LNCaP clone FGC (cell line): ENCODE data around the gene MOB3B.

ENCODE experiments used
- DNase-seq: peaks from one replicate; pipeline ENCODE4 v3.0.0-alpha.2; 2011; ENCODE audit warnings: low read depth
- H3K4me3 ChIP-seq: 2 replicates; pipeline ENCODE4 v1.5.1; 2011; ENCODE audit warnings: mild to moderate bottlenecking, low read depth, low read length, control low read depth
- CTCF ChIP-seq: IDR thresholded peaks from 2 replicates; pipeline ENCODE4 v1.5.1; 2012; ENCODE audit warnings: mild to moderate bottlenecking; ENCODE audit not compliant: control insufficient read depth, insufficient read depth; ENCODE audit errors: extremely low read depth

Gene MOB3B

DNA sequence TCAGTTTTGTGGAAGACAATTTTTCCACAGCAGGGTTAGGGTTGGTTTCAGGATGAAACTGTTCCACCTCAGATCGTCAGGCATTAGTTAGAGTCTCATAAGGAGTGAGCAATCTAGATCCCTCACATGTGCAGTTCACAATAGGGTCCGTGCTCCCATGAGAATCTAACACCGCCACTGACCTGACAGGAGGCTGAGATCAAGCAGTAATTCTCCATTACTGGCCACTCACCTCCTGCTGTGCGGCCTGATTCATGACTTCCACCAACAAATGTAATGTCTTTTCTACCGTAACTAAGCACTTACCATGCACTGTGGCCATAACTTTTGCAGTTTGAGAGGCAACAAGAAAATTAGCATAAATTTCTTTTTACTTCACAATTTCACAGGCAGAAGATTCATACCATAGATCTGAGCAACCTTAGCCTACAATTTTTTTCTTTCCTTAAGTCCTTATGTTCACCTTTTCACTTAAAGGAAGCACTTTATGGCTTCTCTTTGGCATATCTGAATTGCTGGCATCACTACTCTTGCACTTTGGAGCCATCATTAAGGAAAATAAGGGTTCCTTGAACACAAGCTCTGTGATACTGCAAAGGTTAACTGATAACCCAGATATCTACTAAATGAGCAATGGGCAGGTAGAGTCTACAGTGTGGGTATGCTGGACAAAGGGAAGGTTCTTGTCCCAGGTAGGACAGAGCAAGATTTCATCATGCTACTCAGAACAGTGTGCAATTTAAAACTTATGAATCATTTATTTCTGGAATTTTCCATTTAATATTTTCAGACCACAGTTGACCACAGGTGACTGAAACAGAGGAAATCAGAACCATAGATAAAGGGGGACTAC lies 88.5 kb downstream of the MOB3B start:
- DNase-seq: no peak
- no peak for TF ChIP-seq CTCF

DNA sequence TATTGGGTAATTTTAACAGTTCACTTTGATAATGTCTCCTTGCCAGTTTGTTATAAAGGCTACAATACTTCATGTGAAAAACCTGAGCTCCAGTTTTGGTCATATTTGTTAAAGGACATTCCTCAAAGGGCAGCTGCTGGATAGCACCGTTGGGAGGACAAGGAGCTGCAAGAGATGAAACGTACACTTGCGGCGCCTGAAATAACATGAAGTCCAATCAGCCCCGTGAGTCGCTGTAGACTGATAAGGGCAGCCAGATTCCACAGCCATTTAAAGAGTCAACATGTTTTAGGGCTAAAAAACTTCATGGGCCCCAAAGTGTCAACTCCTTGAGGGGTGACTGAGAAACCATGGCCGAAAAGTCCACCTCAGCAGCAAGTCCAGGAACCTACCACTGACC lies 91.1 kb downstream of the MOB3B start:
- no peak overlapping the region for H3K4me3 ChIP-seq
- no peak for DNase-seq
- no peak for TF ChIP-seq CTCF

More for the DNA sequence above, 88.5 kb downstream of the MOB3B start:
- no peak overlapping the region for H3K4me3 ChIP-seq

DNA sequence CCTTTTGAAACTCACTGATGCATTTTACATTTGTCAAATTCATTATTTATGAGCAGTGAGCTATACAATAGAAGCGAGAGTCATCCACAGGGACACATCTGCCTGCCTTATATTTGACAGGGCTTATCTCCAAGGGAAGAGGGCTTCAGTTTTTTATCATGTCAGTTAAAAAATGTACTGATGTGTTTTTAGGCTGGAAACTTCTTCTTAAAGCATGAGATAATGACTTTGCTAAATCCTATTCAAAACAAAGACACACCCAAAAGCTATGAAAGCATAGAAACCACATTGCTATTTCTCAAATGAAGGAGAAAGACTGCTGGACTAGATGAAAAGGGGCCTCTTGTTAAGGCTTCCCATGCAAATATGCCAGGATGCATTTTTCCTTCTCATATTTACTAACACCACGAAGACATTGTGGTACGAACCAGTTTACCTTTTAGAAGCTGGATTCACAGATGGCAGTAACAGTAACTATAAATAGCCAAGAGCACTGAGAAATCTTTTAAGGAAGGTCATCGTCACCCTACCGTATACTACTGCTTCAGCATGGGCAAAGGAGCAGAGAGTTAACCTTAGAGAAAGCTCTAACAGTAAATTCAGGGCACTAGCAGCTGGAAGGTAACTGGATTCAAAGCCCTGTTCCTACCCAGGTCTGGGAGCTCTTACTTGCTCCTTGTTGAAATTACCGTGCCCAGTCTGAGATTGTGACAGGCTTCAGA lies 91.8 kb downstream of the MOB3B start:
- TF ChIP-seq CTCF: no peak
- DNase-seq: no peak

DNA sequence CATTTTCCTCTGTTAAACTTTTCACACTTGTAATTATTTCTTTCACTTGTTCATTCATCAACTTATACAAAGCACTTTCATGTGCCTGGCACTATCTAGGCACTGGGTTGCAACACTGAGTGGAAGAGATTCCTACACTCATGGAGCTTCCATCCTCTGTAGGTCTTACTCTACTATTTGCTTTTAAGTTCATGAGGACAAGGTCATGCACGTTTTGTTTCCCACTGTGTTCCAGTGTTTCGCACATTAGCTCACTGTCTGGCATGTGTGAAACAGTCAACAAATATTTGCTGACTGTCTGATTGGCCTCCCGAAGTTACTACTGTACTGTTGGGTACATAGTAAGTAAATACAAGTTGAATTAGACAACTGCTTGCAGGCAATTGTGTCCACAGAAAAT lies 93.4 kb downstream of the MOB3B start:
- H3K4me3 ChIP-seq: no peak overlapping the region
- TF ChIP-seq CTCF: no peak
- peak; percentile 95 for DNase-seq

More for the DNA sequence above, 91.8 kb downstream of the MOB3B start:
- H3K4me3 ChIP-seq: no peak overlapping the region

- TF ChIP-seq CTCF: no peak
- no peak overlapping the region for H3K4me3 ChIP-seq
- DNase-seq: no peak
These were observed 95.8 kb downstream of the MOB3B start for GRCh38 chr9:27433631-27434325.

DNA sequence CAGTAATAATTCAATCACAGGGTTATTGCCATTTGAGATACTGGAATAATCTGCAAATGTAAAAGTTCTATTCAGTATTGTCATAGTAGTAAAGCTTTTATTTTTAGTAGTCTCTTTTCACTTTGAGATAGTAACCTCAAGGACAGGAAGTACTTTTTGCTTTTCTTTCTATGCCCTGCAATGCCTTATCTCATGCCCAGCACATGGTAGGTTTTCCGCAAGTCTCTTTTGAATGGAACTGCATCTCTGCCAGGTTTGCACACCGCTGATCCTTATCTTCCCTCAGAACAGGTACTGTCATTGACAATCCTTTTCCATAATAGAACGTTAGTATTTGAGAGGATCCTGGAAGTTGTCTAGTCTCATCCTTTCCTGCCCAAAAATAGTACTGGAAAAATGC lies 97.3 kb downstream of the MOB3B start:
- peak; percentile 40 for DNase-seq
- no peak overlapping the region for H3K4me3 ChIP-seq
- TF ChIP-seq CTCF: no peak
